HG02678 (cell line): Measurements from ENCODE around the gene APOB.
"Not testable (repeated sequence)": the region's sequence is repeated elsewhere in the genome, so short reads cannot be mapped to it uniquely, and the experiment has no call there.

Experiments used
- ATAC-seq: cut with Tn5 transposase; IDR thresholded peaks from one replicate; pipeline ENCODE4 v1.9.1; 2021; ENCODE audit warnings: mild to moderate bottlenecking, moderate library complexity; ENCODE audit not compliant: unreplicated experiment

APOB gene

DNA sequence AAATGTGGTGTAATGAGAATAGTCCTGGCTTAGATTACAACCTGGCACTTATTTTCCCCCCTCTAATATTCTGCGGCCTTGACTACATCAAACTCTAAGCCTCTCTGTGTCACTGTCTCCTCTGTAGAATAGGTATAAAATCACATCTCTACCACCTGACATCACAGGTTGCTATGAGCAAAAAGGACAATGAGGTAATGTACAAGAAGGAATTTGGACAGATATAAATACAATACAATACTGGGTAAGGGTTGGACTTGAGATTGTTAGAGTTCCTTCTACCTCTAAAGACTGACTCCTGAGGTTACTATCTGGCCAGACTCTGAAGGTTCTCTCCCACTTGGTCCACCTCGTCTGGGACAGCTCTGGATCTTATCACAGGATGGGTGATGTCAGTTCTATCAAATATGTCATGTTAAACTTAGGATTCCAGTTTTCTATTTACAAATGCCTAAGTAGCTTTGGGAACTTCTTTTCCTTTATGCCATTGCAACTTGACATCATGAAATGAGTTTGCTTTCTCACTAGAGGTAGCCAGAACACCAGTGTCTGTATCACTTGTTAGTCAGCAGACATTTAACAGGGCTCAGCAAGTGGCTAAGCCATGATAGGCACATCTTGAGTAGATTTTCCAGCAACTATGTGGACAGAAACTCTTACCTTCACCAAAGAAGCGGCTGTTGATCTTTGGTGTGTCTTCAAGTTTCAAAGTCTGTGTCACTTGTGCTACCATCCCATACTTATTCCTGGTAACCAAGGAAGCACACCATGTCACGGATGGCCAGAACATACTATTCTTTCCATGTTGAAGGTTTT lies 9.5 kb downstream of the APOB start:
- no peak for ATAC-seq

- ATAC-seq: no peak
Measured at GRCh38 chr2:21033237-21034155, 10.4 kb downstream of the APOB start.

- no peak for ATAC-seq
Measured at GRCh38 chr2:21032338-21033236, 11.3 kb downstream of the APOB start.

DNA sequence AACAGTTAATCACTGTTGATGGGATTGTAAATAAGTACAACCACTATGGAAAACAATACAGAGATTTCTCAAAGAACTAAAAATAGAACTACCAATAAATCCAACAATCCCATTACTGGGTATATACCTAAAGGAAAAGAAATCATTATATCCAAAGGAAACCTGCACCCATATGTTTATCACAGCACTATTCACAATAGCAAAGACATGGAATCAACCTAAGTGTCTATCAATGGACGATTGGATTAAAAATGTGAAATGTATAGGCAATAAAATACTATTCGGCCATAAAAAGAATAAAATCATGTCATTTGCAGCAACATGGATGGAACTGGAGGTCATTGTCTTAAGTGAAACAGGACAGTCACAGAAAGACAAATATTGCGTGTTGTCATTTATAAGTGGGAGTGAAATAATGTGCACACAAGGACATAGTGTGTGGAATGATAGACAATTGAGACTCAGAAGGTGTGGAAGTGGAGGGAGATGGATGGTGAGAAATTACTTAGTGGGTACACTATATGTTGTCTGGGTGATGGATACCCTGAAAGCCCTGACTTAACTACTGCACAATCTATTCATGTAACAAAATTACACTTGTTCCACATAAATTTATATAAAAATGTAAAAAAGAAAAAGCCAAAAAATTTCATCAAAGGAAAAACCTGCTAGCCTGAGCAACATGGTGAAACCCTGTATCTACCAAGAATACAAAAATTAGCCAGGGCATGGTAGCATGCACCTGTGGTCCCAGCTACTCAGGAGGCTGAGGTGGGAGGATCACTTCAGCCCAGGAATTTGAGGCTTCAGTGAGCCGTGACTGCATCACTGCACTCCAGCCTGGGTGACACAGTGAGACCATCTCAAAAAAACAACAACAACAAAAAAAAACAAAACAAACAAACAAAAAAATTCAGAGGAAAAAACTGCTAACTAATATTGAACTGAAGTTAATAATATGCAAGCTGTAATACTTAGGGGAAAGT lies 12.6 kb downstream of the APOB start:
- no peak for ATAC-seq

- no peak for ATAC-seq
Measured at GRCh38 chr2:21029519-21029918, 14.4 kb downstream of the APOB start.

DNA sequence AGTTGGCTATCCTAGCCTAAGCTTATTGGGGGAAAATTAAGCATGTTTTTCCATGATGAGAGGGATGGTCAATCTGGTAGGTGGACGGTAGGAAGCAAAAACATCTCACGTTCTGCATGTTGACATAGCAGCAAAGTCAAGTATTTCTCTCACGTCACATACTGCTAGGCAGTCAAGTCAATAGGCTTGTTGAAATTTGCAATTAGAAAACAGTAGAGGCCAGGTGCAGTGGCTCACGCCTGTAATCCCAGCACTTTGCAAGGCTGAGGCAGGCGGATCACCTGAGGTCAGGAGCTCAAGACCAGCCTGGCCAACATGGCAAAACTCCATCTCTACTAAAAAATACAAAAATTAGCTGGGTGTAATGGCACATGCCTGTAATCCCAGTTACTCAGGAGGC lies 14.9 kb downstream of the APOB start:
- ATAC-seq: not testable (repeated sequence)

DNA sequence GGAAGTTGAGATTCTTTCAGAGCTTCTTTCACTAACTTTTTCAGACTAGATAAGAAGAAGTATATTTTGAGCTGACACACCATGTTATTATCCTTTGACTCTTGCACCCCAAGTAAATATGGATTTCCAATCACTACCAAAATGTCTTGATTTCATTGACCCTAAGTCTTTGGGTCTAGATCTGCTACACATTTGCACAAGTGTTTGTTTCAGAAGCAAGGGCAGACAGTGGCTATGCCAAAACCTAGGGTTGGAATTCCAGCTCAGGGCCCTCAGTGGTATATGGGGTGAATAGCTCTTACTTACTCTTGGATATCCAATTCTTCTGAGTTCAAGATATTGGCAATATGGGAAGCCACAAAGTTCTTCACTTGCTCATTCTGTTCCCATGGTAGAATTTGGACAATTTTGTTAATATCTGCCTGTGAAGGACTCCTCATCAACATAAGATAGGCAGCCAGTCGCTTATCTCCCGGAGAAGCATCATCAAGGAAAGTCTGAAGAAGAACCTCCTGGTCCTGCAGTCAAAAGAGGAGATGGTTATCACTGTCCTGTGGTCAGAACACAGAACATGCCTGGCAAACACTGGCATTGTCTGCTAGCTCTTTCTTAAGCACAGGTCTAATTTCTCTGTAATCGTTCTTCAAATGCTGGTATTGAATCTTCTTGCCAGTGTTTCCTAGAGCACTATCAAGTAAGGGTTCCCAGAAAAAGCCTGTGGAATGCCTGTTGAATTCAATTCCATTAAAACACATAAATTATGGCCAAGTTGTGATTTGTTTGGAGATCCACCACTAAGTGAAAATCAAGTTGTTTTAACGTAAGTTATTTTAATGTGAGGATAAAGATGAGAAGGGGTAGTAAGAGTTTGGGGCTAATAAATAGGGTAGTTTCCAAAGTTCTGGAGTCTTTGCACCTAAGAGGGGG lies 15.6 kb downstream of the APOB start:
- no peak for ATAC-seq

- no peak for ATAC-seq
Measured at GRCh38 chr2:21026479-21027282, 17.2 kb downstream of the APOB start.

DNA sequence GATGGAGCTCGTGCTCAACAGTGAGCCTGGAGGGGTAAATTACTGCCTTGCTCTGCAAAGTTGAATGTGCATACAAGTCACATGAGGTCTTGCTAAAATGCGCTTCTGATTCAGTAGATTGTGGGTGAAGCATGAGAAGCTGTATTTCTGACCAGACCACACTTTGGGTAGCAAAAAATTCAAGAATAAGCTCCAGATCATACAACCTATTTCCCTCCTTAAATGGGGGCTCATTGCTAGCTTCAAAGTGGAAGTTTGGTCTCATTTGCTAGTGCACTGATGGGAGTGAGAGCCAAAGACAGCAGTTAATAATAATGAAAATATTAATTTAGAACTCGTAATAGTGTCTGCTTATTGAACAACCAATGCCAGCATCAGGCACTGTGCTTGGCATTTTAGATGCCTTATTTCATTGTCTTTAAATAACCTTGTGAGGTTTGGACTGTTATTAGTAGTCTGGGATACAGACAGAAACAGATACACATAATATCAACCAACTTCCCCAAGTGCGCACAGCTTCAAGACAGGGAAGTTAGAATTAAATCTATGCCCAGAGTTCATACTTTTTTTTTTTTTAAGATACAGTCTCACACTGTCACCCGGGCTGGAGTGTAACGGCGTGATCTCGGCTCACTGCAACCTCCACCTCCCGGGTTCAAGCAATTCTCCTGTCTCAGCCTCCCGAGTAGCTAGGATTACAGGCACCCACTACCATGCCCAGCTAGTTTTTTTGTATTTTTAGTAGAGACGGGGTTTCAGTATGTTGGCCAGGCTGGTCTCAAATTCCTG lies 18.0 kb downstream of the APOB start:
- no peak for ATAC-seq

DNA sequence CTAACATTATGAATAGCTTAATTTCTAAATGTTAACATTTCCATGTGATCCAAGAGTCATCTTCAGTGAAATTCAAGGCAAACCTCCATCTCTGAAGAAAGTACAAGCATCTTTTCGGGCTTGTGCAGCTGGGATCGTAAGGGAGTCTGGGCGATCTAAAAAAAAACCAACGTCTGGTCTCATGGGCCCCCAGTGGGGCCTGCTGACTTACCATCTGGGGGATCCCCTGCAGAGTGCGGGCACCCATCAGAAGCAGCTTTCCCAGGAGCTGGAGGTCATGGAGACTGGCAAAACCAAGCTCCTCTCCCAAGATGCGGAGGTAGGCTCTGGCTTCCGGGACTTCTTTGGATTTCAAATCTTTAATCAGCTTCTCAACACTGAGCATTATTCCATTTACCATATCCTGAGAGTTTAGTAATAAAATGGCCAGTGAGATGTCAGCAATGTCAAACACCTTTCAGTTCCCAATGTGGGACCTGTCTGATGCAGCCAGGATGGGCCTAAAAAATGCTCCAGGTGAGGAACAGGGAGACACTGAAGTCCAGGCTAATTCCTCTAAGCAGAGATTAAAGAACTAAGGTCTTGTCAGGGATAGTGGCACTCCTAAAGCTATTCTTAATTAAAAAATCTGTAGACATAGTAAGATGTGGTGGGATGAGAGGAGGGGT lies 19.0 kb downstream of the APOB start:
- ATAC-seq: no peak

DNA sequence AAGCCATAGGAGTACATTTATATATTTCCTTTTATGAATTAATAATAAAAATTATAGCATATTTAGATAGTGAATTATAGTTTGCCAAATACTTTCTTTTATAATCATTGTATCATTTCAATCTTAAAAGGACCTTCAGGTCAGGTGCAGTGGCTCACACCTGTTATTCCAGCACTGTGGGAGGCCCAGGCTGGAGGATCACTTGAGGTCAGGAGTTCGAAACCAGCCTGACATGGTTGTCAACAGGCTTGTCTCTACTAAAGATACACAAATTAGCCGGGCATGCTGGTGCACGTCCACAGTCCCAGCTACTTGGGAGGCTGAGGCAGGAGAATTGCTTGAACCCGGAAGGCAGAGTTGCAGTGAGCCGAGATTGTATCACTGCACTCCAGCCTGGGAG lies 19.7 kb downstream of the APOB start:
- ATAC-seq: no peak

DNA sequence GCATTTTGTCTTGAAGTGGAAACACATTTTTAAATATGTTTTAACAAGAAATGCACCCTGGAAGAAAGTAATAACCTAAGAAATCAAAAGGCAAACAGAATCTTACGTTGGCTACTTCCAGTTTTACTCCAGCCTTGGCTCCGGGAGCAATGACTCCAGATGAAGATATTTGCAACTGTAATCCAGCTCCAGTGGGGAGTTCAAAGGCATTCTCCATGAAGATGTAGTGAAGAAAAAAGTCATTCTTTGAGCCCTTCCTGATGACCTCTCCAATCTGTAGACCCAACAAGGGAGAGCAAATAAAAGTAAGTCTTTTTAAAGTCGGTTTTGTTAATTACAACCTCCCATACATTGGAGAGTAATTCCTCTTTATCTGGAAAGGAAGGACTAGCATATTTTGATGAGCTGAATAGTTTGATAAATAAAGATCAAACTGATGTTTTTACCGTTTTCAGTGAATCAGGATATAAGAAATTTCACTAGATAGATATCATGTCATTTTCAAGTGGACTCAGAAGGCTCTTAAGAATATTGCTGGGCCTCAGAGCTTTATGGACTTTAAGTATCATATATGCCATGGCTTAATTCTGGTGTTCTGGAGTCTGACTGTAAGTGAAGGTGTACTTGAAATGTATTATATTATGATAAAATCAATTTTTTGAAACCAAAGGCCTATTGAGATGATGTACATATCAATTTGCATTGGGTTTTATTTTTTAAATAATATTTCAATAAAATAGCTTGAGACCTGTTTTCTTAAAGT lies 20.3 kb downstream of the APOB start:
- ATAC-seq: no peak

- ATAC-seq: no peak
Measured at GRCh38 chr2:21022792-21023367, 21.0 kb downstream of the APOB start.

DNA sequence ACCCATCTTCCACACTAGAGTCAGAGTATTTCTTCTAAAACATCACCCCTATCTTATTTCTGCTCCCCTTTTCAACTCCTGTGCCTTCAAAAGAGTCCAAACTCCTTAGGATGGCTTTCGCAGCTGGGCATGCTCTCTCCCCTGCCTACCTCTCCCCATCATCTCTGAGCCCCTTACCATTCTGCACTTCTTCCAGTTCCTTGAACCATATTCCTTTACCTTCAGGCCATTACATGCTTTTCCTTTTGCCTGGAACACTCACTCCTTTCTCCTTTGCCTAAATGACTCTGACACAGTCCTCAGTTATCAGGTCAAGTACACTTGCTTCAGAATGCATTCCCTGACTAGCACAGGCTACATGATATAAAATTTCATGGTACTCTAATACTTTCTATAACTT lies 22.4 kb downstream of the APOB start:
- no peak for ATAC-seq

- ATAC-seq: no peak
Measured at GRCh38 chr2:21020668-21021288, 23.1 kb downstream of the APOB start.
